Tibial artery (tissue), 4 donors: ENCODE results near the gene ILF2.
A peak's percentile ranks its signal among the peaks of the same experiment; 100 is the strongest.

Experiments
- DNase-seq, 2 donors: peaks; one replicate each; pipeline ENCODE4 v3.0.0-alpha.2; 2019
- H3K27ac ChIP-seq, 2 donors: fragments of 200-600 bp; sonication (generic) in 1 of 2; 1 replicate in 1 of 2; 2 replicates in 1 of 2; pipeline ENCODE4 v1.5.1; 2018 to 2019; ENCODE audit warnings: mild to moderate bottlenecking in 1 of 2
- H3K27me3 ChIP-seq, 2 donors: fragments of 200-600 bp; sonication (generic) in 1 of 2; one replicate each; pipeline versions ENCODE4 v1.5.1 to v1.6.0; 2016 to 2019
- H3K36me3 ChIP-seq, 3 donors: fragments of 200-600 bp; sonication (generic) in 2 of 3; one replicate each; pipeline ENCODE4 v1.5.1; 2016 to 2019; ENCODE audit warnings: mild to moderate bottlenecking in 2 of 3
- H3K4me1 ChIP-seq, 4 donors: fragments of 200-600 bp; sonication (generic) in 2 of 4; 1 replicate in 3 of 4; 2 replicates in 1 of 4; pipeline ENCODE4 v1.5.1; 2016 to 2019
- H3K4me3 ChIP-seq, 2 donors: fragments of 200-600 bp; sonication (generic) in 1 of 2; 1 replicate in 1 of 2; 2 replicates in 1 of 2; pipeline ENCODE4 v1.5.1; 2018 to 2019; ENCODE audit warnings: mild to moderate bottlenecking in 2 of 2
- H3K9me3 ChIP-seq, 3 donors: fragments of 200-600 bp; sonication (generic) in 1 of 3; one replicate each; pipeline ENCODE4 v1.5.1; 2016 to 2019
- CTCF ChIP-seq, 2 experiments: fragments of 200-600 bp in 1 of 2; fragments of 450-650 bp in 1 of 2; IDR thresholded peaks; one replicate each; pipeline ENCODE4 v1.5.1; 2017 to 2019; ENCODE audit warnings: antibody characterized with exemption in 2 of 2, mild to moderate bottlenecking in 1 of 2, moderate library complexity in 1 of 2
- intact Hi-C: fragments of 100-400 bp; cut with DNase I; formaldehyde crosslinking; loops from one replicate; pipeline ENCODE4 v1.15.0; 2023; ENCODE audit warnings: low total_unique reads

The ILF2 gene

DNA sequence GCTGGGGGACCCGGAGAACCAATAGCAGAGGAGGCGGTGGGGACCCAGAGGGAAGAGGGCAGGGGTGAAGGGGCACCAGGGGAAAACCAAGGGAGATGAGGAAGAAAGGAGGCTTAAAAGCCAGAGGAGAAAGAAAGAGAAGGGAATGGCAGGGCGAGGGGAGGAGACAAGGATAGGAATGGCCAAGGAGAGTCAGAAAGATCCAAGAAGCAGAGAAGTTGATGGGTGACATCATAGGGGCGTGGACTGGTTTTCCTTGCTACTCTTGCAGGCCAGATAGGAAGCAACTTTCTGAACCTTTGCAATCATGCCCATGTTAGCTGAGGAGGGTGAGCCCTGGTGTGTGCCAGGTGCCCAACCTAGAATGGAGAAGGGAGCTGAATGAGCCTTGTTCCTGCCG lies 13.1 kb upstream of the ILF2 start:
- Histone ChIP-seq H3K4me3 (no peak overlapping the region), H3K4me1 (peaks cover 0 to 26% (median 5%) of the 10 kb centered on the region in 4 donors), H3K36me3 (peaks cover 2 to 36% (median 27%) of the 10 kb centered on the region in 3 donors), H3K27ac (peak overlapping the region in 1 of 2 donors; percentile 20), H3K9me3 (no peaks in the 10 kb centered on the region), H3K27me3 (no peaks in the 10 kb centered on the region)
- TF ChIP-seq CTCF (IDR thresholded peaks at IDR 0.05), result no peak
- intact Hi-C loops, result no loop called here
- DNase-seq, result no peak

DNA sequence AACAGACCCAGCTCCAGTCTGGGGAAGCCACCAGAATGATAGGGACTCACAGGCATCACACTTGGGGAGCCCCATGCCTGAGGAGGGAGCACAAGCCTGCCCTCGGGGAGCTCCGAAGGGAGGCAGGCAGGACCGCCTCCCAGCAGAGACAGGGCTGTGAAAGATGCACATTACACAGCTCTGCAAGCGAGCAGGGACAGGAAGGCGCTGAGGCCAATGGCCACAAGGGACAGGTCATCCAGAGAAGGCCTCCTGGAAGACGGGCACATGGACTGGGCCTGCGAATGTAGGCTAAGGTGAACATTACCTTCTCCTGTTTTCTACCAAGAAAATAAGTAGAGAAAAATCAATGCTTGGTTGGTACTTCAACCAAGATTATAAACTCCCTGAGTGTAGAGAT lies 11.9 kb upstream of the ILF2 start:
- no peak for TF ChIP-seq CTCF (IDR thresholded peaks at IDR 0.05)
- Histone ChIP-seq H3K36me3 (peaks cover 0 to 28% (median 16%) of the 10 kb centered on the region in 3 donors), H3K9me3 (no peaks in the 10 kb centered on the region), H3K27me3 (no peaks in the 10 kb centered on the region), H3K4me3 (no peak overlapping the region), H3K4me1 (peaks cover 0 to 33% (median 13%) of the 10 kb centered on the region in 4 donors), H3K27ac (no peak overlapping the region)
- DNase-seq, result no peak
- intact Hi-C loops, result no loop called here

DNA sequence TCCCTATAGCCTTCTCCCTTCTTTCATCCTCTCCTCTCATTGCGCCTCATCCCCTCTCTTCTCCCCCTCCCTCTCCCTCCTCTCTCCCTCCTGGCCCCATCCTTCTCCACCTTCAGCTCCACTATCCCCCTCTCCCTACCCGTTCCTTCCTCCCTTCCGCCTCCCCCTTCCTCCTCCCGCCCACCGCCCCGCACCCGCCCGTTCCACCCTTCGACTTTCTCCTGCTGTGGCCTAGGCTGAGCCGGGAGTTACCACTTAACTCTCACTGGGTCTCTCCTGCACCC lies 9.3 kb upstream of the ILF2 start:
- H3K4me3 ChIP-seq, result peak overlapping the region; percentile 68 to 76
- H3K9me3 ChIP-seq, result no peaks in the 10 kb centered on the region
- intact Hi-C loops, result no loop called here
- no peak for TF ChIP-seq CTCF (IDR thresholded peaks at IDR 0.05)
- peaks cover 0 to 18% (median 4%) of the 10 kb centered on the region in 3 donors for H3K36me3 ChIP-seq
- no peaks in the 10 kb centered on the region for H3K27me3 ChIP-seq
- DNase-seq, result no peak
- peaks cover 0 to 37% (median 15%) of the 10 kb centered on the region in 4 donors for H3K4me1 ChIP-seq
- H3K27ac ChIP-seq, result peak overlapping the region; percentile 84 to 86

GRCh38 chr1:153679337-153680119 lies 8.7 kb upstream of the ILF2 start:
- Histone ChIP-seq H3K4me1 (peaks cover 0 to 37% (median 15%) of the 10 kb centered on the region in 4 donors), H3K27ac (peak overlapping the region; percentile 84 to 86), H3K9me3 (no peaks in the 10 kb centered on the region), H3K36me3 (peaks cover 0 to 13% (median 4%) of the 10 kb centered on the region in 3 donors), H3K27me3 (no peaks in the 10 kb centered on the region), H3K4me3 (peak overlapping the region; percentile 68 to 76)
- peak; percentile 40 to 44 for TF ChIP-seq CTCF (IDR thresholded peaks at IDR 0.05)
- no peak for DNase-seq
- intact Hi-C loops, result loop anchor here (2.0 to 10.0 kb wide), 4 partner anchors 68 to 305 kb away; partner anchors contain the start of genes DENND4B and RAB13

GRCh38 chr1:153678519-153679336 lies 7.9 kb upstream of the ILF2 start, which contains the start of gene NPR1:
TSS of gene NPR1 (plus strand) at chr1:153678688. CDS start at chr1:153679109, 421 bp downstream.
- no peak for TF ChIP-seq CTCF (IDR thresholded peaks at IDR 0.05)
- H3K9me3 ChIP-seq, result no peaks in the 10 kb centered on the region
- H3K27ac ChIP-seq, result peak within 1 kb of the TSS; percentile 84 to 86
- peaks cover 0 to 13% (median 4%) of the 10 kb centered on the region in 3 donors for H3K36me3 ChIP-seq
- intact Hi-C loops, result loop anchor here (2.0 to 10.0 kb wide), 4 partner anchors 69 to 306 kb away; partner anchors contain the start of genes DENND4B and RAB13
- H3K4me3 ChIP-seq, result peak within 1 kb of the TSS; percentile 68 to 76
- DNase-seq, result peak; percentile 81 to 89
- H3K4me1 ChIP-seq, result peaks cover 0 to 35% (median 15%) of the 10 kb centered on the region in 4 donors
- no peaks in the 10 kb centered on the region for H3K27me3 ChIP-seq
